ENCODE results near the gene EMC9.
"Not testable (repeated sequence)": the region's sequence is repeated elsewhere in the genome, so short reads cannot be mapped to it uniquely, and the experiment has no call there.

EMC9 gene

GRCh38 chr14:24106672-24107271, 34.6 kb downstream of the EMC9 start:
- DNase-seq = no peak

GRCh38 chr14:24105609-24106239, 35.7 kb downstream of the EMC9 start:
- not testable (repeated sequence) for DNase-seq

- DNase-seq = no peak
Measured at GRCh38 chr14:24103451-24103850, 37.9 kb downstream of the EMC9 start.

GRCh38 chr14:24102357-24103048, 38.9 kb downstream of the EMC9 start:
- no peak for DNase-seq

GRCh38 chr14:24100982-24101494, 40.4 kb downstream of the EMC9 start:
- DNase-seq = no peak

- no peak for DNase-seq
Measured at GRCh38 chr14:24100197-24100981, 41.0 kb downstream of the EMC9 start.

GRCh38 chr14:24098927-24099813, 42.2 kb downstream of the EMC9 start:
- no peak for DNase-seq

GRCh38 chr14:24098229-24098926, 43.0 kb downstream of the EMC9 start:
- DNase-seq = no peak

- no peak for DNase-seq
Measured at GRCh38 chr14:24096545-24097181, 44.7 kb downstream of the EMC9 start.

GRCh38 chr14:24095271-24096068, 45.9 kb downstream of the EMC9 start:
- peak; percentile 83 for DNase-seq

GRCh38 chr14:24094841-24095270, 46.5 kb downstream of the EMC9 start:
- no peak for DNase-seq

GRCh38 chr14:24093901-24094840, 47.2 kb downstream of the EMC9 start, which contains the start of gene PCK2:
Gene PCK2 (plus strand): TSS chr14:24094311. CDS start chr14:24094406, 95 bp downstream.
- peak; percentile 98 for DNase-seq

- no peak for DNase-seq
Measured at GRCh38 chr14:24093207-24093900, 48.0 kb downstream of the EMC9 start.

- no peak for DNase-seq
Measured at GRCh38 chr14:24092505-24093206, 48.7 kb downstream of the EMC9 start.

GRCh38 chr14:24092110-24092504, 49.3 kb downstream of the EMC9 start:
- DNase-seq = no peak

- DNase-seq = no peak
Measured at GRCh38 chr14:24089890-24090289, 51.5 kb downstream of the EMC9 start.
